Muscle layer of duodenum (tissue), 2 donors: ENCODE results near the gene ILDR2.

Experiments
- H3K27ac ChIP-seq: one replicate; pipeline ENCODE4 v1.7.0; 2013; ENCODE audit warnings: mild to moderate bottlenecking, low read length
- H3K27me3 ChIP-seq: one replicate; pipeline ENCODE4 v1.7.0; 2013; ENCODE audit warnings: low read depth, mild to moderate bottlenecking, control low read depth, low read length
- H3K36me3 ChIP-seq, 2 donors: one replicate each; pipeline ENCODE4 v1.7.0; 2013; ENCODE audit warnings: low read length in 2 of 2, control low read depth in 1 of 2, mild to moderate bottlenecking in 1 of 2; ENCODE audit not compliant: insufficient read depth in 2 of 2, control insufficient read depth in 1 of 2
- H3K4me1 ChIP-seq, 2 donors: one replicate each; pipeline ENCODE4 v1.7.0; 2013; ENCODE audit warnings: low read length in 2 of 2, mild to moderate bottlenecking in 2 of 2, control low read depth in 1 of 2, moderate library complexity in 1 of 2; ENCODE audit not compliant: insufficient read depth in 2 of 2, control insufficient read depth in 1 of 2
- H3K4me3 ChIP-seq, 2 donors: one replicate each; pipeline ENCODE4 v1.7.0; 2013; ENCODE audit warnings: low read length in 2 of 2, low read depth in 1 of 2, mild to moderate bottlenecking in 1 of 2
- H3K9me3 ChIP-seq, 2 donors: one replicate each; pipeline ENCODE4 v1.7.0; 2013; ENCODE audit warnings: low read length in 2 of 2, control low read depth in 1 of 2, mild to moderate bottlenecking in 1 of 2; ENCODE audit not compliant: control insufficient read depth in 1 of 2
- donor health status: healthy.

Gene ILDR2

DNA sequence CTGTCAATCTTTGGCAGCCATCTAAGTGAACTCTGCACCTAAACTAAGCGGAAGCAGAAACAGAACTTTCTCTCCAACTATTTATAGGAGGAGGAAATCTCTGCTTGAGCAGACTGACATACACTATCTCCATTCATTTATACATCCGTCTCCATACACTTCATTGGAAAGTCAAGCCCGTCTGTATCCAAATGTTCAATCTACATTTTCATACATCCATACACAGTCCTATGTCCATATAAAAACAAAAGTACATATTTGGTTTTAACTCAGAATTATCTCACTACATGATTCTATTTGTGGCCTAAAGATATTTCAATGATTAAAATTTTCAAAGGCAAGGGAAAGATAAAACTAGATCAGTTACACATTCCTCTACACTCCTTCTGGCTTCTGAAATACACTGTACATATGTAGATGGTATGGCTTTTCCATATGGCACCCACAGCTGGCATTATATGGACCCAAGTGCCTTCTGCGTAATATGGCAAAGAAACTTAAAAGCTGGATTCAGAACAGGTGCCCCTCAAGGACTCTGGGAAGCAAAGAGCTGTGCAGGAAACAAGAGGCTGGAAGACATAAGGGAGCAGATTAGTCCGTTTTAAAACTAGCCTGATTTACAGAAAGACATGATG, 35.5 kb downstream of the ILDR2 start:
- Histone ChIP-seq H3K27me3 (no peaks in the 10 kb centered on the region), H3K4me3 (no peak overlapping the region), H3K4me1 (no peaks in the 10 kb centered on the region), H3K36me3 (no peaks in the 10 kb centered on the region), H3K9me3 (no peaks in the 10 kb centered on the region), H3K27ac (no peak overlapping the region)

- Histone ChIP-seq H3K9me3 (no peaks in the 10 kb centered on the region), H3K4me1 (no peaks in the 10 kb centered on the region), H3K27me3 (no peaks in the 10 kb centered on the region), H3K27ac (no peak overlapping the region), H3K4me3 (no peak overlapping the region), H3K36me3 (no peaks in the 10 kb centered on the region)
These were observed 37.4 kb downstream of the ILDR2 start for GRCh38 chr1:166937962-166938361.

- H3K27ac ChIP-seq: no peak overlapping the region
- H3K36me3 ChIP-seq: no peaks in the 10 kb centered on the region
- no peaks in the 10 kb centered on the region for H3K4me1 ChIP-seq
These were observed 38.0 kb downstream of the ILDR2 start for GRCh38 chr1:166937329-166937728.

GRCh38 chr1:166933633-166934032, 41.7 kb downstream of the ILDR2 start:
- Histone ChIP-seq H3K27me3 (no peaks in the 10 kb centered on the region), H3K4me3 (no peak overlapping the region), H3K36me3 (no peaks in the 10 kb centered on the region), H3K27ac (no peak overlapping the region), H3K9me3 (no peaks in the 10 kb centered on the region), H3K4me1 (no peaks in the 10 kb centered on the region)

More at GRCh38 chr1:166937329-166937728, 38.0 kb downstream of the ILDR2 start:
- no peaks in the 10 kb centered on the region for H3K9me3 ChIP-seq
- H3K4me3 ChIP-seq: no peak overlapping the region
- H3K27me3 ChIP-seq: no peaks in the 10 kb centered on the region

DNA sequence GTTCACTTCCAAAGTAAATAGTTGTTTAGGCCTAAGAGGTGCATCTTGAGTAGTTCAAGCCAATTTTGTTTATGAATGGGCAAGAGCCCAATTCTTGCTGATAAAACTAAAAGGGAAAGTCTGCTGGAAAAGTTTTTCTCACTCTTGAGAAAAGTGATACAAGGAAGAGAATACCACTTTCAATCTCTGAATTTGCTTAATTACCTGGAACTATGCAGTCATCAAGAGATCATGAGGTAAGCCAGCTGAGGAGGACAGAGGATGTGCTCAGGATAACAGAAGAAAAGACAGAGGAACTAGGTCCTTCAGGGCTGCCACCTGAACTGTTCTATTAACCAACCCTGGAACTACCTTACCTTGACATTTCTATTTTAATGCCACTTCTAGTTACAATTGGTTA, 42.2 kb downstream of the ILDR2 start:
- H3K4me3 ChIP-seq: no peak overlapping the region
- no peaks in the 10 kb centered on the region for H3K9me3 ChIP-seq
- H3K27me3 ChIP-seq: no peaks in the 10 kb centered on the region
- no peaks in the 10 kb centered on the region for H3K4me1 ChIP-seq
- H3K36me3 ChIP-seq: no peaks in the 10 kb centered on the region
- H3K27ac ChIP-seq: no peak overlapping the region

DNA sequence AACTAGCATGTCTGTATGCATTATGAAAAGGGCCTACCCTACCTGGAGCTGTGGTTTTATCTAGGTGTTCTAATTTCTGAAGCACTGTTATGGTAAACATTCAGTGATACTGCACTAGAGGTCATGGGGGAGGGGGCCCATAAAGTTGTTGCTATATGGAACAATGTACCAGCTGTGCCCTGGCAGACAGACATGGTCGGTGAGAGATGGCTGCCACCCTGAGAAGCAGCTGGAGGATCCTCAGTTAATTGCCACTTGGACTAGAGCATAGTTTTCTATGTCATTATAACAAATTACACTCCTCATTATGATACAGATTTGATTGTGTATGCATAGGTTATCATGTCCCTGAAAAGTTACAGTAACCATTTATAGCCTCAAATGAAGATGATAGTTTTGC, 45.4 kb downstream of the ILDR2 start:
- Histone ChIP-seq H3K27ac (no peak overlapping the region), H3K4me3 (no peak overlapping the region), H3K4me1 (no peaks in the 10 kb centered on the region), H3K9me3 (no peaks in the 10 kb centered on the region), H3K36me3 (no peaks in the 10 kb centered on the region), H3K27me3 (no peaks in the 10 kb centered on the region)

DNA sequence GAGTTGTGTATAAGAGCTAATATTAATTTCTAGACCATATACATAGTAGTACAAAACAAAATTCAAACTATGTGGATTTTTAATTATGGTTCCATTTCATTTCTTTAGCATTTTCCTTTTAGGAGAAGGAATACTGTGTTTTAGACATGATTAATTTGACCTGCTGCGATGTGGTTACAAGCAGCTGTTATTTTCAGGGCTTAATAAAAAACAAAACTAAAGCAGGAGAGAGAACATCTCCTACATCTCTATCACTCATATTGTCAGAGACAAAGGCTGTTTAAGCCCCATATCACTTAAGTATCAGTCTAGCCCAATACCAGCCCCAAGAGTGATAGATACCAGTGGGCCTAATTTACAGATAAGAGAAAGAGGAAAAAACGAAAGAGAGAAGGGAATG, 47.6 kb downstream of the ILDR2 start:
- Histone ChIP-seq H3K4me3 (no peak overlapping the region), H3K36me3 (no peaks in the 10 kb centered on the region), H3K4me1 (no peaks in the 10 kb centered on the region), H3K9me3 (no peaks in the 10 kb centered on the region), H3K27ac (no peak overlapping the region), H3K27me3 (no peaks in the 10 kb centered on the region)

DNA sequence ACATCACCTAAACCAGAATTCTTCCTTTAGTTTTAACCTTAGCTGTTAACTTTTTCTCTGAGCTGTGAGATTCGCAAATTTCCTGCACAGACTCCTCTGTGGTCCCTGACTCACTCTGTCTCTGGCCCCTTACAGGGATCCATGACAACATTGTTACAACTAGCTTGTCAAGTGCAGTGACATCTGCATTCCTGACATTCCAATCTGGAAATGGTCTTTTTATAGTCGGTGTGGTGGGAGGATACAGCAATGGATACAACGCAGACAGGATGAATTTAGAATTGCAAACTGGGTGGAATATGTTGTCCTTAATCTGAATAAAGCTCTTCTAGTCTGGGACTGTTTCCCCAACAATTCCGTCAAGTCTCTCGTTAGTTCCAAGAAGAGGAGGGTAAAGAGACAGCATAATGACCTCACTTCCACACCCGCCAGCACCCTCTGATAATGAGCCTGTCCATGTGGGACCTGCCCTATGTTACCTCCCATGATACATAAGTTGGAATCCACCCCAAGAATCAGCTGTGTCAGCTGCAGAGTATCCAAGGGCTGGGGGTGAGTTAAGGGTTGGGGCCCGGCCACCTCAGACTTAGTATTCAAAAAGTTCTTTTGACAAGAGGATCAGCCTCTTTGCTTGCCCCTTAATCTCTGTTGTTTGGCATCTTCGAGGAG, 49.4 kb downstream of the ILDR2 start:
- no peak overlapping the region for H3K4me3 ChIP-seq
- no peaks in the 10 kb centered on the region for H3K9me3 ChIP-seq
- H3K4me1 ChIP-seq: peaks cover 0 to 4% of the 10 kb centered on the region in 2 donors
- no peak overlapping the region for H3K27ac ChIP-seq
- H3K27me3 ChIP-seq: peaks cover 11% of the 10 kb centered on the region
- H3K36me3 ChIP-seq: no peaks in the 10 kb centered on the region

GRCh38 chr1:166924823-166925541, 50.4 kb downstream of the ILDR2 start:
- Histone ChIP-seq H3K27ac (no peak overlapping the region), H3K4me1 (peaks cover 0 to 6% of the 10 kb centered on the region in 2 donors)

GRCh38 chr1:166920561-166921475, 54.5 kb downstream of the ILDR2 start:
- Histone ChIP-seq H3K9me3 (no peaks in the 10 kb centered on the region), H3K4me1 (peaks cover 0 to 6% of the 10 kb centered on the region in 2 donors), H3K27ac (no peak overlapping the region), H3K4me3 (peak overlapping the region in 1 of 2 donors; percentile 74), H3K27me3 (peaks cover 20% of the 10 kb centered on the region), H3K36me3 (no peaks in the 10 kb centered on the region)

More at GRCh38 chr1:166924823-166925541, 50.4 kb downstream of the ILDR2 start:
- Histone ChIP-seq H3K9me3 (no peaks in the 10 kb centered on the region), H3K4me3 (no peak overlapping the region), H3K27me3 (peaks cover 18% of the 10 kb centered on the region), H3K36me3 (no peaks in the 10 kb centered on the region)

DNA sequence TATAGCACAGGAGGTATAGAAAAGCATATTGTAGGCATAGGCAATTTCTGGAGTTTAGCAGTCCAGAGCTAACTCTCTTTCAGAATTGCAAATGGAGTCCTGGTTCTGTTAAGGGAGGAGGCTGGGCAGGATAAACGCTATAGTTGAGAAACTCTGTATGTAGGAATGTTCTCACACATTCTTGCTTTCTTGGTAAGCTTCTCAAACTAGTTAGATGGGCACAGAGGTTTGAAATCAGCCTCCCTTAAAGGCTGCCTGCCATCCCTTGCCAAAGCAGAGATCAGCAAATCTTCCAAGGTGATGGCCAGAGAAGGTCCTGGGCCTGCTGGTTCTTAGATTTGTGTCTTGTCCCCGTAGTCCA, 56.4 kb downstream of the ILDR2 start:
- Histone ChIP-seq H3K4me1 (peaks cover 0 to 6% of the 10 kb centered on the region in 2 donors), H3K4me3 (no peak overlapping the region), H3K27me3 (peaks cover 20% of the 10 kb centered on the region), H3K36me3 (no peaks in the 10 kb centered on the region), H3K27ac (no peak overlapping the region), H3K9me3 (no peaks in the 10 kb centered on the region)
